GM12875 (cell line): ENCODE data around the gene UNC79.

Source experiments
- H3K4me3 ChIP-seq: one replicate; pipeline ENCODE4 v1.5.1; 2011; ENCODE audit warnings: low read depth, low read length, control low read depth
- TF ChIP-seq, protein P1 (sequence below): IDR thresholded peaks from 2 replicates; pipeline ENCODE4 v1.5.1; 2011; ENCODE audit warnings: low read depth, mild to moderate bottlenecking, control low read depth, inconsistent platforms, low read length, moderate library complexity, borderline replicate concordance; ENCODE audit not compliant: insufficient read depth

Gene UNC79

DNA sequence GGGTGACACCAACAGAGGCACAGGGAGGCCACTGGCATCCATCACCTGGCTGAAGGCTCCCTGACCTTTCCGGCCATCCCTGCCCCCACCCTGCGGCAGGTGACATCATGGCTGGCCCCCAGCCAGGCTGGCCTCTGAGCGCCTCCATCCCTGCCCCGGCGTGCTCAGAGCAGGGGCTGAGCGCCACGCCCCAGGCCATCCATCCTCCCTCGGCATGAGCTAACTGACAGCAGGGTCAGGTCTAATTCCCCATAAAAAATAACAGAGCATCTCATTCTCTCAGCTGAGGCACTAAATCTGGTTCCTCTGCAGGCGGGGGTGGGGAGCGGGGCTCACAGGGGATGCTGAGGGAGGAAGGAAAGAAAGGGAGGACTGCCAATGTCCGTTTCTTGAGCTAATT lies 306.9 kb downstream of the UNC79 start:
- TF ChIP-seq, protein P1, sequence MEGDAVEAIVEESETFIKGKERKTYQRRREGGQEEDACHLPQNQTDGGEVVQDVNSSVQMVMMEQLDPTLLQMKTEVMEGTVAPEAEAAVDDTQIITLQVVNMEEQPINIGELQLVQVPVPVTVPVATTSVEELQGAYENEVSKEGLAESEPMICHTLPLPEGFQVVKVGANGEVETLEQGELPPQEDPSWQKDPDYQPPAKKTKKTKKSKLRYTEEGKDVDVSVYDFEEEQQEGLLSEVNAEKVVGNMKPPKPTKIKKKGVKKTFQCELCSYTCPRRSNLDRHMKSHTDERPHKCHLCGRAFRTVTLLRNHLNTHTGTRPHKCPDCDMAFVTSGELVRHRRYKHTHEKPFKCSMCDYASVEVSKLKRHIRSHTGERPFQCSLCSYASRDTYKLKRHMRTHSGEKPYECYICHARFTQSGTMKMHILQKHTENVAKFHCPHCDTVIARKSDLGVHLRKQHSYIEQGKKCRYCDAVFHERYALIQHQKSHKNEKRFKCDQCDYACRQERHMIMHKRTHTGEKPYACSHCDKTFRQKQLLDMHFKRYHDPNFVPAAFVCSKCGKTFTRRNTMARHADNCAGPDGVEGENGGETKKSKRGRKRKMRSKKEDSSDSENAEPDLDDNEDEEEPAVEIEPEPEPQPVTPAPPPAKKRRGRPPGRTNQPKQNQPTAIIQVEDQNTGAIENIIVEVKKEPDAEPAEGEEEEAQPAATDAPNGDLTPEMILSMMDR, result no peak

DNA sequence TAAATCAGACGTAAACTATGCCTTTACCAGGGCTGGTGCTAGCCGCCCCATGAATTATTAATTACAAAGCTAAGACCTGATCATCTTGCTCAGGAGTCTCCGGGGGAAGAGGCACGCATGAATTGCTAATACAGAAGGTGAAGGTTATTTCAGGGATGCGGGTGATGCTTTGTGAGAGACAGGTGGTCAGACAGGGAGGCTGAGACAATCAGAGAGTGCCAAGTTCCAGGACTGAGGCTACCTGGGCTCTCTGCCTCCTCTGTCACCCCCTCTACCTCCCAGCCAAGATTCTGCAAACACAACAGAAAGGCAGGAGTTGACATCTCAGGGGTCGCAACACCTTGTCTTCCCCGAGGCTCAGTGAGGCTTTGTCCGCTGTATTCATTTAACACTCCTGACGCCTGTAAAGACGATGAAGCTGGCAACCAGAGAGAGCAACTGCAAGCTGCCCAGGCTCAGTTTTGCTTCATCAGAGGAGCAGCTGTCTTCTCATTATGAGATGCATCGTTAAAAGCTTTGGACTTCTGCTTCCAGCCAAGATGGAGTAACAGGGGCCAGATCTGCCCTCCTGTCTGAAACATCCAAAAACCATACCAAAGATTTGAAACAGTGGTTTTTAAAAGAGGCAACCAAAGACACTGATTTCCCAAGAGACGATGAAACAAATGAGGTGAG lies 311.0 kb downstream of the UNC79 start:
- TF ChIP-seq, protein P1, result no peak
- H3K4me3 ChIP-seq, result no peak overlapping the region

More for the DNA sequence above, 306.9 kb downstream of the UNC79 start:
- no peak overlapping the region for H3K4me3 ChIP-seq

DNA sequence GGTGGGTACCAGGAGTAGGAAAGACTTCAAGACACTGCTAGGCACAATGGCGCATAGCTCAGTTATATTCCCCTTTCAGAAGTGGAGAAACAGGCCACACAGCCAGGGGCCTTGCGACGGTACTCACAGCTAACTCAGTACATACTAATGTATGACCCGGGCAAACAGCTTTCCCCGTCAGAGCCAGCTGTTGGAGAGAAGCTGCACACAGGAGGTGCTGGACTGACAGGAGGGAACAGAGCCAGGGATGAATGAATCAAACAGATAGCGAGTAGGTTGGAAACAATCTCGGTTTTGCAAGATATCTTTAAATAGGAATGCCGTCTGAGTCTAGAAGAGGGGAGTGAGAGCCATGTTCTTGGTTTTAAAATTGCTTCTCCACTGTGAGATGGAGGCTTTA lies 312.0 kb downstream of the UNC79 start:
- H3K4me3 ChIP-seq, result no peak overlapping the region
- TF ChIP-seq, protein P1, result no peak

DNA sequence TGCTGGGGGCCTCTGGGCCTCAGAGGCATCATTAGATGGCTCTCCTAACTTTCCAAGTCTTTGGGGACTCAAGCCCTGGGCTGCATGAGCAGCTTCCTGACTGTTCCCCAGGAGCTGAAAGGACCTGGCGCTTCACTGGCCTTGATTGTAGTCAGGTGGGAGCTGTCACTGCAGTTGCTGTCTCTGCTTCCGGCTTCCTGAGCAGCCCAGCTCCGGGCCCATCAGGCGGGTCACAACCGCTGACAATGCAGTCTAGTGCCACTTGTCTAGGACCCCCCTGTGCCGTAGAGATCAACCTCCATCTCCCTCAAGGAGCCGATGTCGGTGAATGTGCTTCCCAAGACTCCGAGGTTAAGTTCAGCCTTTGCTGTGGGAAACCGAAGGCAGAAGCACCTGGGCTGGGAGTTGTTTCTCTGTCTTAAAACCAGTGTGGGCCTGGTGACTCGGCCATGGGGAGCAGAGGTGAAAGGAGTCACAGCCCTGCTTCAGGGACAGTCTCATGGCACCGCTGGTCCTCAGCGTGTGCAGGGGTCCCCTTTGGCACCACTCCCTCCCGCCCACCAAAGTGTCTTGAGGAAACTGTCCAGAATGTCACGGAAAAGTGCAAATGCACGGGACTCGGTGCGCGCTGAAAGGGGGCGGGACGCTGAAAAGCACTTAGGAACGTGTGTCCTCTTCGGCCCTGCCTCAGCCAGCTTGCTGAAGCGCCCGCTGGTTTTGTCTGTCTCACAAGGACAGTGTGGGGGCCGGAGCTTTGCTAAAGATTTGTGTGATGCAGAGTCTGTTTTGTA lies 312.7 kb downstream of the UNC79 start:
- TF ChIP-seq, protein P1, result no peak
- H3K4me3 ChIP-seq, result no peak overlapping the region

DNA sequence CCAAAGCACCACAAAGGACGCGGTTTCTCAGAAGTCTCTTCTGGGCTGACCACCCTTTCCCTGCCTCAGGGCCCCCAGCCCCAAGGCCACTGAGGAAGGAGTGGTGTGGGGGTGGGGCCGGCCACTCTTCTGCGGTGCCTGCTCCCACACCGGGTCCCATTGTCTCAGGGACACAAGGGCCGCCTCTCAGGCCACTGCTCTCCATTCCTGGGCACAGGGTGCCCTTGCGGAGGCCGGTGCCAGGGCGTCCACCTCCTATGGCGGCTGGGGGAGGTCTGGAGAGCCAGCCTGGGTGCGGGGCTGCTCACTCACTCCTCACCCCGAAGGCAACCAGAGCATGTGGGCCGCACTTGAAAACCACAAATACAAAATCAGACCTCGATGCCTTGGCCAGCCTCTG lies 313.4 kb downstream of the UNC79 start:
- no peak overlapping the region for H3K4me3 ChIP-seq
- TF ChIP-seq, protein P1, result no peak

DNA sequence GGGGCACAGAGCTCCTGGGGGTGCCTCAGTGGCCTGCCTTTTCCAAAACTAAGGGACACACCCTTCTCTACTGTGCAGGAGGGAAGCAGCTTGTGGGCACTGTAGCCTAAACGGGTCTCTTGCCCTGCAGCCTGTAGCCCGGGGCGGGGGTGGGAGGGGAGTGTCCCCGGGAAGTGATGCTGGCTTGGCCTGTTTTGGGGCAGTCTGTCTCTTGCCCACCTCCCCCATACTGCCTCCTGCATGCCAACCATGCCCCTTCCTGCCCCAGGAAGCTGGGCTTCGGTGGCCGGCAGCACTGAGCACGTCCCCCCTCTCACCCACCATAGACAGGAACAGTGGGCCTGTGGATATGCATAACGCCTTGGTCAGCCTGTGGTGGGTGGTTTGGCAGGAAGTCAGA lies 314.1 kb downstream of the UNC79 start:
- H3K4me3 ChIP-seq, result no peak overlapping the region
- TF ChIP-seq, protein P1, result no peak
